GM19463 (cell line): ENCODE measurements around the gene OR2F1.
"Not testable (repeated sequence)": the region's sequence is repeated elsewhere in the genome, so short reads cannot be mapped to it uniquely, and the experiment has no call there.

Experiments
- ATAC-seq: cut with Tn5 transposase; IDR thresholded peaks from one replicate; pipeline ENCODE4 v1.9.1; 2021; ENCODE audit warnings: mild to moderate bottlenecking, moderate library complexity; ENCODE audit not compliant: unreplicated experiment

OR2F1 gene

GRCh38 chr7:144006029-144006691 is 51.5 kb downstream of the OR2F1 start:
- ATAC-seq, result no peak

GRCh38 chr7:144006692-144007042 is 52.0 kb downstream of the OR2F1 start:
- ATAC-seq, result no peak

- ATAC-seq, result no peak
These were observed 54.7 kb downstream of the OR2F1 start for GRCh38 chr7:144009361-144009760.

GRCh38 chr7:144010061-144010460 is 55.4 kb downstream of the OR2F1 start:
- ATAC-seq, result not testable (repeated sequence)

GRCh38 chr7:144010821-144011220 is 56.2 kb downstream of the OR2F1 start:
- ATAC-seq, result not testable (repeated sequence)

- ATAC-seq, result no peak
These were observed 57.0 kb downstream of the OR2F1 start for GRCh38 chr7:144011458-144012230.
